ENCODE results near the gene ASIP.
"Not testable (repeated sequence)": the region's sequence is repeated elsewhere in the genome, so short reads cannot be mapped to it uniquely, and the experiment has no call there.

The ASIP gene

GRCh38 chr20:34290471-34290870 is 49.2 kb downstream of the ASIP start:
- no peak for DNase-seq

- no peak for DNase-seq
These were observed 51.3 kb downstream of the ASIP start for GRCh38 chr20:34292496-34292895.

GRCh38 chr20:34293119-34293518 is 51.9 kb downstream of the ASIP start:
- DNase-seq: no peak

- no peak for DNase-seq
These were observed 52.4 kb downstream of the ASIP start for GRCh38 chr20:34293589-34293988.

GRCh38 chr20:34294563-34294962 is 53.3 kb downstream of the ASIP start:
- DNase-seq: no peak

GRCh38 chr20:34295284-34295683 is 54.1 kb downstream of the ASIP start:
- DNase-seq: no peak

GRCh38 chr20:34296468-34296867 is 55.2 kb downstream of the ASIP start:
- no peak for DNase-seq

GRCh38 chr20:34298294-34298784 is 57.1 kb downstream of the ASIP start:
- not testable (repeated sequence) for DNase-seq

- no peak for DNase-seq
These were observed 58.5 kb downstream of the ASIP start for GRCh38 chr20:34299556-34300255.

GRCh38 chr20:34300256-34300806 is 59.1 kb downstream of the ASIP start:
- no peak for DNase-seq

GRCh38 chr20:34300809-34301586 is 59.8 kb downstream of the ASIP start:
- no peak for DNase-seq

- DNase-seq: no peak
These were observed 60.5 kb downstream of the ASIP start for GRCh38 chr20:34301587-34302311.

- no peak for DNase-seq
These were observed 61.1 kb downstream of the ASIP start for GRCh38 chr20:34302312-34302722.

GRCh38 chr20:34302723-34303533 is 61.7 kb downstream of the ASIP start, which contains the start of gene AHCY:
AHCY (minus strand) TSS chr20:34303355; CDS start chr20:34303270, 85 bp downstream.
- DNase-seq: peak; percentile 87

- DNase-seq: no peak
These were observed 64.4 kb downstream of the ASIP start for GRCh38 chr20:34305333-34306230.

GRCh38 chr20:34309691-34310090 is 68.5 kb downstream of the ASIP start:
- no peak for DNase-seq

- DNase-seq: no peak
These were observed 69.4 kb downstream of the ASIP start for GRCh38 chr20:34310481-34311117.

GRCh38 chr20:34311118-34312023 is 70.1 kb downstream of the ASIP start:
- no peak for DNase-seq

GRCh38 chr20:34312024-34312460 is 70.8 kb downstream of the ASIP start:
- DNase-seq: no peak
